HepG2 (cell line): Measurements from ENCODE around the gene ZDHHC7. TPM values are rescaled to one million over a fixed set of nuclear protein-coding genes. Genes with fewer than 3 reads are reported as not detected.

ENCODE experiments used
- ATAD3A ChIP-seq: sonication (generic); formaldehyde crosslinking; IDR thresholded peaks from 2 replicates; pipeline ENCODE4 v1.4.0; 2020; ENCODE audit warnings: missing genetic modification reagents
- HHEX ChIP-seq: IDR thresholded peaks from 2 replicates; pipeline ENCODE4 v1.6.1; 2016; ENCODE audit warnings: control low read depth
- ISL2 ChIP-seq: sonication (generic); formaldehyde crosslinking; IDR thresholded peaks from 2 replicates; pipeline ENCODE4 v1.5.0; 2020; ENCODE audit warnings: missing genetic modification reagents
- MLLT10 ChIP-seq: sonication (generic); formaldehyde crosslinking; IDR thresholded peaks from 2 replicates; pipeline ENCODE4 v1.4.0; 2020; ENCODE audit warnings: missing genetic modification reagents
- NFAT5 ChIP-seq: sonication (generic); formaldehyde crosslinking; IDR thresholded peaks from 2 replicates; pipeline ENCODE4 v1.4.0; 2020; ENCODE audit warnings: missing genetic modification reagents
- PHF21A ChIP-seq: sonication (generic); formaldehyde crosslinking; IDR thresholded peaks from 2 replicates; pipeline ENCODE4 v1.5.0; 2020; ENCODE audit warnings: mild to moderate bottlenecking, missing genetic modification reagents
- ZBTB43 ChIP-seq: sonication (generic); formaldehyde crosslinking; conservative IDR thresholded peaks from 2 replicates; pipeline ENCODE4 v1.4.0; 2020; ENCODE audit warnings: missing genetic modification reagents
- ZNF382 ChIP-seq: sonication (generic); formaldehyde crosslinking; IDR thresholded peaks from 2 replicates; pipeline ENCODE4 v1.5.0; 2020; ENCODE audit warnings: missing genetic modification reagents, mild to moderate bottlenecking, borderline replicate concordance
- ZNF563 ChIP-seq: sonication (generic); formaldehyde crosslinking; IDR thresholded peaks from 2 replicates; pipeline ENCODE4 v1.8.0; 2022; ENCODE audit warnings: mild to moderate bottlenecking, moderate library complexity, missing genetic modification reagents
- ZNF841 ChIP-seq: sonication (generic); formaldehyde crosslinking; IDR thresholded peaks from 2 replicates; pipeline ENCODE4 v1.8.1; 2023; ENCODE audit warnings: missing genetic modification reagents, borderline replicate concordance
- polyA plus RNA-seq, 8 experiments: library from polyadenylated mRNA; depleted of rRNA in 3 of 8; stranded (reverse) in 7 of 8; unstranded in 1 of 8; fragments of >200 nt; fragmentation: Illumina TruSeq in 4 of 8; extraction: Trizol in 4 of 8; gene quantifications; 2 replicates each; pipeline versions ENCODE4 v1.2.1 to v1.2.3, GENCODE V29; 2011 to 2016; ENCODE audit warnings: low read depth in 4 of 8, missing spikeins in 1 of 8, mixed read lengths in 1 of 8; ENCODE audit not compliant: insufficient read depth in 1 of 8
- total RNA-seq, 5 experiments: library from RNA; depleted of rRNA; stranded (reverse); fragments of >200 nt; fragmentation: Illumina TruSeq; extraction: Trizol; gene quantifications; 2 replicates each; pipeline ENCODE4 v1.2.3, GENCODE V29; 2016; ENCODE audit warnings: low read depth in 1 of 5
- TF ChIP-seq, protein P1 (sequence below): sonication (generic); formaldehyde crosslinking; IDR thresholded peaks from 2 replicates; pipeline ENCODE4 v1.5.1; 2020; ENCODE audit warnings: mild to moderate bottlenecking, missing genetic modification reagents, moderate library complexity
- TF ChIP-seq, protein P2 (sequence below): sonication (generic); formaldehyde crosslinking; IDR thresholded peaks from 2 replicates; pipeline ENCODE4 v1.4.0; 2020; ENCODE audit warnings: mild to moderate bottlenecking, missing genetic modification reagents
- TF ChIP-seq, protein P3 (sequence below): sonication (generic); formaldehyde crosslinking; IDR thresholded peaks from 2 replicates; pipeline ENCODE4 v1.5.1; 2020; ENCODE audit warnings: missing genetic modification reagents, mild to moderate bottlenecking, borderline replicate concordance

Gene ZDHHC7
- total and polyA plus RNA-seq, 2 of the 13 experiments (the other 11 are each of a cell fraction or from before 2014, with no cell fraction given) = 46.8 to 67.6 TPM

DNA sequence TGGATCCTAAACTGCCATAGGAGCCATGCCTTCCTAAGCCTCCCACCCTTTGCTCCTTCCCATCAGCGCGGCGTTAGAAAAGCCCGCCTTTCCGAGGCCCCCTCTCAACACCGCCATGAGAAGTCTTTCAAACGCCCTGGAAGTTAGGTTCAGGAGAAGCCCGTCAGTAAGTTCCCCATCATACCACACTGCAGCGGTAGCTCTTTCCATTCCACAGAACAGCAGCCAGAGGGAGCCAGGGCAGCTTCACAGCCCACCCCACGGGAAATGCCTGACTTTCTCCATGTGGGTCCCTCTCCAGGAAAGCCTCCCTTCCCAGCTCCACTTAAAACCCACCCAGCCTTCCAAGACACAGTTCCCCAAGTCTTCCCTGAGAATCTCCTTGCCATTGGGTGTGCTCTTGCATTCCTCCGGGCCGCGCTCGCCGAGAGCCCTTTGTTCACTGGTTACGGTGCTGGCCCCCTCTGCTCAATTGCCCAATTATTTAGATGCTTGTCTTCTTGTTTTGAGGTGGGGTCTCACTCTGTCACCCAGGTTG lies 44.9 kb upstream of the ZDHHC7 start (continued):
- TF ChIP-seq ZNF841 (no peak), ZBTB43 (CRISPR knock-in tag) (no peak), ZNF382 (CRISPR knock-in tag) (no peak), ISL2 (CRISPR knock-in tag) (peak; percentile 40; the same call in 1 of the 2 replicates), ATAD3A (CRISPR knock-in tag) (no peak), PHF21A (CRISPR knock-in tag) (no peak), MLLT10 (CRISPR knock-in tag) (no peak), HHEX (CRISPR knock-in tag) (no peak), NFAT5 (no peak), ZNF563 (CRISPR knock-in tag) (no peak)
- TF ChIP-seq, protein P1, sequence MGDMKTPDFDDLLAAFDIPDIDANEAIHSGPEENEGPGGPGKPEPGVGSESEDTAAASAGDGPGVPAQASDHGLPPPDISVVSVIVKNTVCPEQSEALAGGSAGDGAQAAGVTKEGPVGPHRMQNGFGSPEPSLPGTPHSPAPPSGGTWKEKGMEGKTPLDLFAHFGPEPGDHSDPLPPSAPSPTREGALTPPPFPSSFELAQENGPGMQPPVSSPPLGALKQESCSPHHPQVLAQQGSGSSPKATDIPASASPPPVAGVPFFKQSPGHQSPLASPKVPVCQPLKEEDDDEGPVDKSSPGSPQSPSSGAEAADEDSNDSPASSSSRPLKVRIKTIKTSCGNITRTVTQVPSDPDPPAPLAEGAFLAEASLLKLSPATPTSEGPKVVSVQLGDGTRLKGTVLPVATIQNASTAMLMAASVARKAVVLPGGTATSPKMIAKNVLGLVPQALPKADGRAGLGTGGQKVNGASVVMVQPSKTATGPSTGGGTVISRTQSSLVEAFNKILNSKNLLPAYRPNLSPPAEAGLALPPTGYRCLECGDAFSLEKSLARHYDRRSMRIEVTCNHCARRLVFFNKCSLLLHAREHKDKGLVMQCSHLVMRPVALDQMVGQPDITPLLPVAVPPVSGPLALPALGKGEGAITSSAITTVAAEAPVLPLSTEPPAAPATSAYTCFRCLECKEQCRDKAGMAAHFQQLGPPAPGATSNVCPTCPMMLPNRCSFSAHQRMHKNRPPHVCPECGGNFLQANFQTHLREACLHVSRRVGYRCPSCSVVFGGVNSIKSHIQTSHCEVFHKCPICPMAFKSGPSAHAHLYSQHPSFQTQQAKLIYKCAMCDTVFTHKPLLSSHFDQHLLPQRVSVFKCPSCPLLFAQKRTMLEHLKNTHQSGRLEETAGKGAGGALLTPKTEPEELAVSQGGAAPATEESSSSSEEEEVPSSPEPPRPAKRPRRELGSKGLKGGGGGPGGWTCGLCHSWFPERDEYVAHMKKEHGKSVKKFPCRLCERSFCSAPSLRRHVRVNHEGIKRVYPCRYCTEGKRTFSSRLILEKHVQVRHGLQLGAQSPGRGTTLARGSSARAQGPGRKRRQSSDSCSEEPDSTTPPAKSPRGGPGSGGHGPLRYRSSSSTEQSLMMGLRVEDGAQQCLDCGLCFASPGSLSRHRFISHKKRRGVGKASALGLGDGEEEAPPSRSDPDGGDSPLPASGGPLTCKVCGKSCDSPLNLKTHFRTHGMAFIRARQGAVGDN (CRISPR knock-in tag) = peak; percentile 82
- TF ChIP-seq, protein P2, sequence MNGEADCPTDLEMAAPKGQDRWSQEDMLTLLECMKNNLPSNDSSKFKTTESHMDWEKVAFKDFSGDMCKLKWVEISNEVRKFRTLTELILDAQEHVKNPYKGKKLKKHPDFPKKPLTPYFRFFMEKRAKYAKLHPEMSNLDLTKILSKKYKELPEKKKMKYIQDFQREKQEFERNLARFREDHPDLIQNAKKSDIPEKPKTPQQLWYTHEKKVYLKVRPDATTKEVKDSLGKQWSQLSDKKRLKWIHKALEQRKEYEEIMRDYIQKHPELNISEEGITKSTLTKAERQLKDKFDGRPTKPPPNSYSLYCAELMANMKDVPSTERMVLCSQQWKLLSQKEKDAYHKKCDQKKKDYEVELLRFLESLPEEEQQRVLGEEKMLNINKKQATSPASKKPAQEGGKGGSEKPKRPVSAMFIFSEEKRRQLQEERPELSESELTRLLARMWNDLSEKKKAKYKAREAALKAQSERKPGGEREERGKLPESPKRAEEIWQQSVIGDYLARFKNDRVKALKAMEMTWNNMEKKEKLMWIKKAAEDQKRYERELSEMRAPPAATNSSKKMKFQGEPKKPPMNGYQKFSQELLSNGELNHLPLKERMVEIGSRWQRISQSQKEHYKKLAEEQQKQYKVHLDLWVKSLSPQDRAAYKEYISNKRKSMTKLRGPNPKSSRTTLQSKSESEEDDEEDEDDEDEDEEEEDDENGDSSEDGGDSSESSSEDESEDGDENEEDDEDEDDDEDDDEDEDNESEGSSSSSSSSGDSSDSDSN = no peak; the same call in 1 of the 2 replicates
- TF ChIP-seq, protein P3, sequence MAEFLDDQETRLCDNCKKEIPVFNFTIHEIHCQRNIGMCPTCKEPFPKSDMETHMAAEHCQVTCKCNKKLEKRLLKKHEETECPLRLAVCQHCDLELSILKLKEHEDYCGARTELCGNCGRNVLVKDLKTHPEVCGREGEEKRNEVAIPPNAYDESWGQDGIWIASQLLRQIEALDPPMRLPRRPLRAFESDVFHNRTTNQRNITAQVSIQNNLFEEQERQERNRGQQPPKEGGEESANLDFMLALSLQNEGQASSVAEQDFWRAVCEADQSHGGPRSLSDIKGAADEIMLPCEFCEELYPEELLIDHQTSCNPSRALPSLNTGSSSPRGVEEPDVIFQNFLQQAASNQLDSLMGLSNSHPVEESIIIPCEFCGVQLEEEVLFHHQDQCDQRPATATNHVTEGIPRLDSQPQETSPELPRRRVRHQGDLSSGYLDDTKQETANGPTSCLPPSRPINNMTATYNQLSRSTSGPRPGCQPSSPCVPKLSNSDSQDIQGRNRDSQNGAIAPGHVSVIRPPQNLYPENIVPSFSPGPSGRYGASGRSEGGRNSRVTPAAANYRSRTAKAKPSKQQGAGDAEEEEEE = 0 out of 2 replicates have a peak, but pooled peaks have one; percentile 26
